D721Med (cell line): ENCODE results near the gene COASY.

Experiments used
- DNase-seq: peaks from one replicate; pipeline ENCODE4 v3.0.0; 2011; ENCODE audit warnings: low spot score; ENCODE audit not compliant: insufficient read length
- FAIRE-seq: peaks from 2 replicates; lab custom pipeline; 2011; peaks lifted over from hg19 to GRCh38; lab: Jason Lieb, UNC
- CTCF ChIP-seq: IDR thresholded peaks from 2 replicates; pipeline ENCODE4 v1.5.1; 2012; ENCODE audit warnings: mild to moderate bottlenecking, control low read depth; ENCODE audit not compliant: insufficient read depth; ENCODE audit errors: missing control alignments

Gene COASY

GRCh38 chr17:42531455-42532354, 30.2 kb upstream of the COASY start:
- peak; percentile 25 for TF ChIP-seq CTCF
- no peak for DNase-seq
- no peak for FAIRE-seq

DNA sequence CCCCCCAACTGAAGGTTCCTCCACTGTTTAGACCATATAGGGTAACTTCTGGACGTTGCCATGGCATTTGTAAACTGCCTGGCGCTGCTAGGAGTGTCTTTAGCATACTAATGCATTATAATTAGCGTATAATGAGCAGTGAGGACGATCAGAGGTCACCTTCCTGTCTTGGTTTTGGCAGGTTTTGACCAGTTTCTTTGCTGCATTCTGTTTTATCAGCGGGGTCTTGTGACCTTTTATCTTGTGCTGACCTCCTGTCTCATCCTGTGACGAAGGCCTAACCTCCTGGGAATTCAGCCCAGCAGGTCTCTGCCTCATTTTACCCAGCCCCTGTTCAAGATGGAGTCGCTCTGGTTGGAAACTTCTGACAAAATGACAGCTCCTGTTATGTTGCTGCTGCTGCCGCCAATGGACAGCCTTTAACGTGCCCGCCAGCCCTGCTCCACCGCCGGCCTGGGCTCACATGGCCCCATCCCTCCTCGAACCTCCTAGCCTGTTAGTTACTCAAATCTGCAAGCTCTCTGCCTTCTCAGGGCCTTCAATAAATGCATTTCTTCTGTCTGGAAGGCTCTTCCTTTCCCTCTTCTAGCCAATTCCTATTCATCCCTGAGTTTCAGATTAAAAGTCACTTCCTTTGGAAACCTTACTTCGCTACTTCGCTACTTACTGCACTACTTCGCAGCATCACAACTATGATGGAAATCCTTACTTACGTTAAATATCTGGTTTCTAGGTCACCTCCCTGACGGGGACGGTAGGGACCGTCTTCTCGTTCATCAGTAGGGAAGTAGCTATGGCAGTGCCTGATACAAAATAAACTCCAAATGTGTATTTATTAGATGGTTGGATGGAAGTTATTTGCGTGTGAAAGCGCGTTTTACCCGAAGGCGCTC, 26.5 kb upstream of the COASY start:
- DNase-seq (no peak), FAIRE-seq (no peak)

DNA sequence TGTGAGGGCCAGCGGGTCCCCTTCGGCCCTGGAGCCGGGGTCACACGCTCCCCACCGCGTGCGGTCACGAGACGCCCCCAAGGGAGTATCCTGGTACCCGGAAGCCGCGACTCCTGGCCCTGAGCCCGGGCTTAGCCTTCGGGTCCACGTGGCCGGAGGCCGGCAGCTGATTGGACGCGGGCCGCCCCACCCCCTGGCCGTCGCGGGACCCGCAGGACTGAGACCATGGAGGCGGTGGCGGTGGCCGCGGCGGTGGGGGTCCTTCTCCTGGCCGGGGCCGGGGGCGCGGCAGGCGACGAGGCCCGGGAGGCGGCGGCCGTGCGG, 25.9 kb upstream of the COASY start, which contains the start of gene NAGLU:
Gene NAGLU, plus strand, starts transcription at position 194 of the 324 bp plus-strand sequence. Its CDS starts 32 bp downstream, at position 226.
- DNase-seq = peak; percentile 99
- TF ChIP-seq CTCF = no peak
- no peak for FAIRE-seq

More for the DNA sequence above, 26.5 kb upstream of the COASY start:
- TF ChIP-seq CTCF = no peak

DNA sequence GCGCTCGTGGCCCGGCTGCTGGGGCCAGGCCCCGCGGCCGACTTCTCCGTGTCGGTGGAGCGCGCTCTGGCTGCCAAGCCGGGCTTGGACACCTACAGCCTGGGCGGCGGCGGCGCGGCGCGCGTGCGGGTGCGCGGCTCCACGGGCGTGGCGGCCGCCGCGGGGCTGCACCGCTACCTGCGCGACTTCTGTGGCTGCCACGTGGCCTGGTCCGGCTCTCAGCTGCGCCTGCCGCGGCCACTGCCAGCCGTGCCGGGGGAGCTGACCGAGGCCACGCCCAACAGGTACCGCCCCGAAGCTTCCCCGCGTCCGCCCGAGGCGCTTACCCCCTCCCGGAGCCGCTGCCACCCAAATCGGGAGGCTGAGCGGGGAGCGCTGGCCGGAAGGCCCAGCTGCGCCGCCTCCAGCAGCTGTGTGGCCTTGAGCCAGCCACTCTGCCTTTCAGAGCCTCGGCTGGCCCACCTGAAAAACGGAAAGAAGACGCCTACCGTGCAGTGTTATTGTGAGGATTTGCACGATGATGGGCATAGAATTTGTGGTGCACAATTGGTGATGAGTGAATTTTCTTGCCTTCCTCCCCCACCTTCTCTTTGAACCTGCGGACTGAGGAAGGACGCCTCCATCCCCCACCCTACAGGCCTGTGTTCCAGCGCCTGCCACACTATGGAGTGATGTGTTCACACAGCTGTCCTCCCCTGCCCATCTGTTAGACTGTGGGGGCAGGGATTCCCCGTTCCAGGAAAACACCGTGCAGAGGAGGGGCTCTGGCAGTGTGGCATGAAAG, 25.4 kb upstream of the COASY start:
- FAIRE-seq = no peak
- DNase-seq = peak; percentile 74
- TF ChIP-seq CTCF = no peak

DNA sequence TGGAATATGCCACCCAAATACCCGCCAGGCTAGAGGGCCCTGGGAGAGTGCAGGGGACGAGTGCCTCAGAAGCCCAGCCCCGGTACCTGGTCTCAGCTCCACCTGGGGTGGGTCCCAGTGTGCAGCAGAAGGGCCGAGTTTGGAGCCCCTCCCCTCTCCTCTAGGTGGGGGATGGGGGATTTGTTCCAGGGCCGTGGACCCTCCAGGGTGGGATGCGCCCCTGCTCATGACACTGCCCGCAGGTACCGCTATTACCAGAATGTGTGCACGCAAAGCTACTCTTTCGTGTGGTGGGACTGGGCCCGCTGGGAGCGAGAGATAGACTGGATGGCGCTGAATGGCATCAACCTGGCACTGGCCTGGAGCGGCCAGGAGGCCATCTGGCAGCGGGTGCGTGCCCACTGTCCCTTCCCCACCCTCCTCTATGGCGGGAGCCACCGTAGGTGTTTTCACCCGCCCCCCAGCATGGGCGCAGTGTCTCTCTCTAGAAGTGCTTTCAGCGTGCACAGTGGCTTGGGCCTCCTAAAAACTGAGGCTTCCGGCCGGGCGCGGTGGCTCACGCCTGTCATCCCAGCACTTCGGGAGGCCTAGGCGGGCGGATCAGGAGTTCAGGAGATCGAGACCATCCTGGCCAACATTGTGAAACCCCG, 24.7 kb upstream of the COASY start:
- FAIRE-seq (no peak), DNase-seq (no peak)
- TF ChIP-seq CTCF = no peak

GRCh38 chr17:42537826-42538451, 24.0 kb upstream of the COASY start:
- TF ChIP-seq CTCF = no peak
- no peak for FAIRE-seq
- no peak for DNase-seq
